Progenitor cell of endocrine pancreas (in vitro differentiated cells): ENCODE measurements around the gene MTIF2. TPM values are rescaled to one million over a fixed set of nuclear protein-coding genes. Genes with fewer than 3 reads are reported as not detected.
A peak's percentile ranks its signal among the peaks of the same experiment; 100 is the strongest.
"Not testable (repeated sequence)": the region's sequence is repeated elsewhere in the genome, so short reads cannot be mapped to it uniquely, and the experiment has no call there.

ENCODE experiments used
- DNase-seq: peaks from one replicate; pipeline ENCODE4 v3.0.0; 2021; ENCODE audit warnings: low spot score; ENCODE audit not compliant: unreplicated experiment
- H3K27ac Mint-ChIP-seq: 2 replicates; pipeline ENCODE4 v1.8.0; 2021; ENCODE audit warnings: mild to moderate bottlenecking, moderate library complexity, mixed read lengths
- H3K27me3 Mint-ChIP-seq: 2 replicates; pipeline ENCODE4 v1.8.0; 2021; ENCODE audit warnings: mixed read lengths
- H3K36me3 Mint-ChIP-seq: 2 replicates; pipeline ENCODE4 v1.8.0; 2022; ENCODE audit warnings: mixed read lengths; ENCODE audit not compliant: insufficient read depth
- H3K4me1 Mint-ChIP-seq: 2 replicates; pipeline ENCODE4 v1.8.0; 2021; ENCODE audit warnings: low read depth, mixed read lengths
- H3K4me3 Mint-ChIP-seq: 2 replicates; pipeline ENCODE4 v1.8.0; 2021; ENCODE audit warnings: low read depth, mild to moderate bottlenecking, moderate library complexity, mixed read lengths
- H3K9me3 Mint-ChIP-seq: 2 replicates; pipeline ENCODE4 v1.8.0; 2021; ENCODE audit warnings: low read depth, mixed read lengths
- total RNA-seq: library from RNA; stranded (reverse); gene quantifications from 2 replicates; pipeline ENCODE4 v1.2.1, GENCODE V29; 2021
- TF ChIP-seq, protein P1 (sequence below): fragments of 200-600 bp; sonication (generic); IDR thresholded peaks from one replicate; pipeline ENCODE4 v1.5.0; 2021; ENCODE audit warnings: antibody characterized with exemption, mild to moderate bottlenecking; ENCODE audit not compliant: unreplicated experiment

MTIF2 gene
- total RNA-seq, 1 donor from 2014 or later: 24.5 TPM

- Mint-ChIP-seq H3K27ac (no peak overlapping the region), H3K36me3 (no peaks in the 10 kb centered on the region), H3K9me3 (no peaks in the 10 kb centered on the region), H3K27me3 (no peaks in the 10 kb centered on the region), H3K4me3 (no peak overlapping the region), H3K4me1 (peaks cover 18% of the 10 kb centered on the region)
- TF ChIP-seq, protein P1, sequence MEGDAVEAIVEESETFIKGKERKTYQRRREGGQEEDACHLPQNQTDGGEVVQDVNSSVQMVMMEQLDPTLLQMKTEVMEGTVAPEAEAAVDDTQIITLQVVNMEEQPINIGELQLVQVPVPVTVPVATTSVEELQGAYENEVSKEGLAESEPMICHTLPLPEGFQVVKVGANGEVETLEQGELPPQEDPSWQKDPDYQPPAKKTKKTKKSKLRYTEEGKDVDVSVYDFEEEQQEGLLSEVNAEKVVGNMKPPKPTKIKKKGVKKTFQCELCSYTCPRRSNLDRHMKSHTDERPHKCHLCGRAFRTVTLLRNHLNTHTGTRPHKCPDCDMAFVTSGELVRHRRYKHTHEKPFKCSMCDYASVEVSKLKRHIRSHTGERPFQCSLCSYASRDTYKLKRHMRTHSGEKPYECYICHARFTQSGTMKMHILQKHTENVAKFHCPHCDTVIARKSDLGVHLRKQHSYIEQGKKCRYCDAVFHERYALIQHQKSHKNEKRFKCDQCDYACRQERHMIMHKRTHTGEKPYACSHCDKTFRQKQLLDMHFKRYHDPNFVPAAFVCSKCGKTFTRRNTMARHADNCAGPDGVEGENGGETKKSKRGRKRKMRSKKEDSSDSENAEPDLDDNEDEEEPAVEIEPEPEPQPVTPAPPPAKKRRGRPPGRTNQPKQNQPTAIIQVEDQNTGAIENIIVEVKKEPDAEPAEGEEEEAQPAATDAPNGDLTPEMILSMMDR: no peak
- no peak for DNase-seq
Measured at GRCh38 chr2:55277310-55277709, 8.3 kb upstream of the MTIF2 start.

DNA sequence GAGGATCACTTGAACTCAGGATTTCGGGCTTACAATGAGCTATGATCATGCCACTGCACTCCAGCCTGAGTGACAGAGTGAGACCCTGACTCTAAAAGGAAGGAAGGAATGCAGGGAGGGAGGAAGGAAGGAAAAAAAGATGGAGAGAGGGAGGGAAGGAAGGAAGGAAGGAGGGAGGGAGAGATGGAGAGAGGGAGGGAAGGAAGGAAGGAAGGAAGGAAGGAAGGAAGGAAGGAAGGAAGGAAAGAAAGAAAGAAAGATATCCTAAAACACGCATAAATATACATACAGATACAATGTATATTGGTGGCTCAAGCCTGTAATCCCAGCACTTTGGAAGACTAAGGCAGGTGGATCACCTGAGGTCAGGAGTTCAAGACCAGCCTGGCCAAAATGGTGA, 5.3 kb upstream of the MTIF2 start:
- not testable (repeated sequence) for H3K36me3 Mint-ChIP-seq, DNase-seq, H3K27ac Mint-ChIP-seq, H3K9me3 Mint-ChIP-seq, H3K4me1 Mint-ChIP-seq, H3K27me3 Mint-ChIP-seq, H3K4me3 Mint-ChIP-seq

DNA sequence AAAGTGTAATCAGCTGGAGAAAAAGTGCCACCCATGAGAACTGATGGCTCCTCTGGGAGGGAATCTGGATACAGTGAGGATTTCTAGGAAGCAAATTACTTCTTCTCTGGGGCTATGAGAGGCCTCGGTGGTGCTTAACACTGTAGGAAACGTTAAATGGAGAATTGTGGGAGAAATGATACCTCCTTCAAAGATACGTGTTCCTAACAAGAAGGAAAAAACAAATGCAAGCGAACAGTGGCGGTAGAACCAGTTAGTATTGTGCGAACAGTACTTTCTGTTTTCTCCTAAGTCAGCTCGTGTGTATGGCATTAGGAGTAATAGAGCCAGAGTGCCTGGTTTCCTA, 587 bp upstream of the MTIF2 start:
- Mint-ChIP-seq H3K9me3 (no peaks in the 10 kb centered on the region), H3K27ac (peak overlapping the region; percentile 97), H3K36me3 (peaks cover 1% of the 10 kb centered on the region), H3K4me1 (peaks cover 12% of the 10 kb centered on the region), H3K27me3 (no peaks in the 10 kb centered on the region), H3K4me3 (peak overlapping the region; percentile 96)
- TF ChIP-seq, protein P1: no peak
- no peak for DNase-seq

GRCh38 chr2:55268288-55268906, 634 bp downstream of the MTIF2 start:
- Mint-ChIP-seq H3K4me3 (peak overlapping the region; percentile 96), H3K27me3 (no peaks in the 10 kb centered on the region), H3K36me3 (peaks cover 3% of the 10 kb centered on the region), H3K4me1 (peaks cover 12% of the 10 kb centered on the region), H3K9me3 (no peaks in the 10 kb centered on the region), H3K27ac (peak overlapping the region; percentile 97)
- no peak for DNase-seq
- TF ChIP-seq, protein P1: no peak

GRCh38 chr2:55259586-55259985, 9.4 kb downstream of the MTIF2 start:
- H3K36me3 Mint-ChIP-seq, H3K27me3 Mint-ChIP-seq, H3K4me3 Mint-ChIP-seq, DNase-seq, H3K9me3 Mint-ChIP-seq, H3K4me1 Mint-ChIP-seq: not testable (repeated sequence)
- peak overlapping the region; percentile 41 for H3K27ac Mint-ChIP-seq

DNA sequence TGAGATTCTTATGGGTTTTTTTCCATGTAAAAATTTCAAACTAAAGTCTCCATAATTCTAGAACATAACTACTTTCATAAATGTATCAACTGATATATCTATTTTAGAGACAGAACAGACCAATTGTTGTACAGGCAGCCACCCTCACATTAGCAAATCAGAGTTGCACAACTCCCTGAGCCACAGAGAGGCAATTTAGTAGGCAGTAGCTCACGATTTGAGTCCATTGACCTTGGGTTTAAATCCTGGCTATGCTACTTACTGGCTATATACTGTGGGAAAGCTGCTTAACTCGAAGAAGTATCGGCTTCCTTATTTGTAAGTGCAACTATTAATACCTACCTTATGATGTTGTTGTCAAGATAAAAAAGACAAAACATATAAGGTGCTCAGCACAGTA, 16.2 kb downstream of the MTIF2 start:
- Mint-ChIP-seq H3K36me3 (peaks cover 5% of the 10 kb centered on the region), H3K9me3 (no peaks in the 10 kb centered on the region), H3K27ac (no peak overlapping the region), H3K4me3 (no peak overlapping the region), H3K27me3 (no peaks in the 10 kb centered on the region), H3K4me1 (no peaks in the 10 kb centered on the region)
- TF ChIP-seq, protein P1: no peak
- no peak for DNase-seq
